ENCODE results near the gene GNG7. TPM values are rescaled to one million over a fixed set of nuclear protein-coding genes. Genes with fewer than 3 reads are reported as not detected.

Gene GNG7
- total RNA-seq, 1 donor from 2014 or later, result 1.8 TPM

- Mint-ChIP-seq H3K27me3 (ENCODE audit: low read depth, unreplicated experiment) (no peaks in the 10 kb centered on the region), H3K36me3 (ENCODE audit: low read depth, unreplicated experiment) (no peaks in the 10 kb centered on the region), H3K9me3 (ENCODE audit: unreplicated experiment) (peaks cover 10% of the 10 kb centered on the region), H3K27ac (ENCODE audit: unreplicated experiment) (peak overlapping the region; percentile 80), H3K4me3 (ENCODE audit: unreplicated experiment) (no peak overlapping the region), H3K4me1 (ENCODE audit: low read depth, unreplicated experiment) (peaks cover 11% of the 10 kb centered on the region)
- DNase-seq (ENCODE audit: low read depth) (no peak), FAIRE-seq (no peak)
- peak overlapping the region; percentile 80 for H3K4me2 ChIP-seq (ENCODE audit: low read length)
- H3K4me1 ChIP-seq (ENCODE audit: insufficient read depth, low read length), result peaks cover 32% of the 10 kb centered on the region
- H3K36me3 ChIP-seq (ENCODE audit: insufficient read depth, low read length), result no peaks in the 10 kb centered on the region
- no peak for TF ChIP-seq CTCF (IDR thresholded peaks at IDR 0.05; ENCODE audit: insufficient read depth, low read depth, low read length)
- no peak for TF ChIP-seq EZH2 (IDR thresholded peaks at IDR 0.05; ENCODE audit: insufficient read depth, low read length)
- H2AFZ ChIP-seq (ENCODE audit: low read depth, low read length), result peak overlapping the region; percentile 56
- peak overlapping the region; percentile 35 for H3K9ac ChIP-seq (ENCODE audit: low read length)
- H3K27ac ChIP-seq (ENCODE audit: low read depth, low read length), result no peak overlapping the region
- peak overlapping the region; percentile 24 for H3K4me3 ChIP-seq (ENCODE audit: insufficient read depth, low read depth, low read length)
- H3K27me3 ChIP-seq (ENCODE audit: insufficient read depth, low read length), result no peaks in the 10 kb centered on the region
- H4K20me1 ChIP-seq (ENCODE audit: insufficient read depth, low read length), result no peaks in the 10 kb centered on the region
- no peaks in the 10 kb centered on the region for H3K79me2 ChIP-seq (ENCODE audit: insufficient read depth, low read length)
- H3K9me3 ChIP-seq (ENCODE audit: insufficient read depth, low read depth, low read length), result peaks cover 2% of the 10 kb centered on the region
Measured at GRCh38 chr19:2488942-2489731, 213.4 kb downstream of the GNG7 start.

- peaks cover 26% of the 10 kb centered on the region for H3K4me1 ChIP-seq (ENCODE audit: insufficient read depth, low read length)
- no peaks in the 10 kb centered on the region for H3K36me3 ChIP-seq (ENCODE audit: insufficient read depth, low read length)
- H3K4me3 Mint-ChIP-seq (ENCODE audit: unreplicated experiment), result no peak overlapping the region
- H3K9me3 Mint-ChIP-seq (ENCODE audit: unreplicated experiment), result peaks cover 14% of the 10 kb centered on the region
- H4K20me1 ChIP-seq (ENCODE audit: insufficient read depth, low read length), result no peaks in the 10 kb centered on the region
- peak overlapping the region; percentile 35 for H3K9ac ChIP-seq (ENCODE audit: low read length)
- no peaks in the 10 kb centered on the region for H3K79me2 ChIP-seq (ENCODE audit: insufficient read depth, low read length)
- no peaks in the 10 kb centered on the region for H3K27me3 ChIP-seq (ENCODE audit: insufficient read depth, low read length)
- peaks cover 8% of the 10 kb centered on the region for H3K9me3 ChIP-seq (ENCODE audit: insufficient read depth, low read depth, low read length)
- H3K27ac ChIP-seq (ENCODE audit: low read depth, low read length), result no peak overlapping the region
- peak overlapping the region; percentile 80 for H3K4me2 ChIP-seq (ENCODE audit: low read length)
- DNase-seq (ENCODE audit: low read depth) (no peak), FAIRE-seq (no peak)
- no peaks in the 10 kb centered on the region for H3K27me3 Mint-ChIP-seq (ENCODE audit: low read depth, unreplicated experiment)
- no peak overlapping the region for H3K27ac Mint-ChIP-seq (ENCODE audit: unreplicated experiment)
- peak overlapping the region; percentile 56 for H2AFZ ChIP-seq (ENCODE audit: low read depth, low read length)
- TF ChIP-seq CTCF (IDR thresholded peaks at IDR 0.05; ENCODE audit: insufficient read depth, low read depth, low read length) (no peak), EZH2 (IDR thresholded peaks at IDR 0.05; ENCODE audit: insufficient read depth, low read length) (no peak)
- peaks cover 3% of the 10 kb centered on the region for H3K36me3 Mint-ChIP-seq (ENCODE audit: low read depth, unreplicated experiment)
- peaks cover 7% of the 10 kb centered on the region for H3K4me1 Mint-ChIP-seq (ENCODE audit: low read depth, unreplicated experiment)
- peak overlapping the region; percentile 24 for H3K4me3 ChIP-seq (ENCODE audit: insufficient read depth, low read depth, low read length)
Measured at GRCh38 chr19:2488405-2488941, 214.0 kb downstream of the GNG7 start.

- H3K79me2 ChIP-seq (ENCODE audit: insufficient read depth, low read length), result no peaks in the 10 kb centered on the region
- H3K27me3 ChIP-seq (ENCODE audit: insufficient read depth, low read length), result no peaks in the 10 kb centered on the region
- no peak for TF ChIP-seq EZH2 (IDR thresholded peaks at IDR 0.05; ENCODE audit: insufficient read depth, low read length)
- no peak for TF ChIP-seq CTCF (IDR thresholded peaks at IDR 0.05; ENCODE audit: insufficient read depth, low read depth, low read length)
- no peaks in the 10 kb centered on the region for H3K36me3 ChIP-seq (ENCODE audit: insufficient read depth, low read length)
- H3K4me1 ChIP-seq (ENCODE audit: insufficient read depth, low read length), result peaks cover 23% of the 10 kb centered on the region
- H2AFZ ChIP-seq (ENCODE audit: low read depth, low read length), result no peak overlapping the region
- H3K9me3 ChIP-seq (ENCODE audit: insufficient read depth, low read depth, low read length), result peaks cover 14% of the 10 kb centered on the region
- Mint-ChIP-seq H3K27ac (ENCODE audit: unreplicated experiment) (peak overlapping the region; percentile 12), H3K9me3 (ENCODE audit: unreplicated experiment) (peaks cover 14% of the 10 kb centered on the region), H3K4me3 (ENCODE audit: unreplicated experiment) (no peak overlapping the region), H3K27me3 (ENCODE audit: low read depth, unreplicated experiment) (no peaks in the 10 kb centered on the region), H3K4me1 (ENCODE audit: low read depth, unreplicated experiment) (peaks cover 7% of the 10 kb centered on the region), H3K36me3 (ENCODE audit: low read depth, unreplicated experiment) (peaks cover 3% of the 10 kb centered on the region)
- FAIRE-seq, result no peak
- H3K27ac ChIP-seq (ENCODE audit: low read depth, low read length), result no peak overlapping the region
- DNase-seq (ENCODE audit: low read depth), result no peak
- no peak overlapping the region for H3K9ac ChIP-seq (ENCODE audit: low read length)
- no peaks in the 10 kb centered on the region for H4K20me1 ChIP-seq (ENCODE audit: insufficient read depth, low read length)
- H3K4me2 ChIP-seq (ENCODE audit: low read length), result no peak overlapping the region
- H3K4me3 ChIP-seq (ENCODE audit: insufficient read depth, low read depth, low read length), result no peak overlapping the region
Measured at GRCh38 chr19:2487842-2488241, 214.7 kb downstream of the GNG7 start.

Data from astrocyte (in vitro differentiated cells and primary cell).